HCT116 (cell line): ENCODE data around the gene CCDC54.
"Not testable (repeated sequence)": the region's sequence is repeated elsewhere in the genome, so short reads cannot be mapped to it uniquely, and the experiment has no call there.

Experiments
- ATF3 ChIP-seq: IDR thresholded peaks from 2 replicates; pipeline ENCODE4 v1.6.1; 2012
- CEBPB ChIP-seq: IDR thresholded peaks from 2 replicates; pipeline ENCODE4 v1.6.1; 2012; ENCODE audit warnings: low read depth
- EZH2 ChIP-seq: fragments of 200-600 bp; sonication (generic); IDR thresholded peaks from 2 replicates; pipeline ENCODE4 v1.6.1; 2017; ENCODE audit warnings: antibody characterized with exemption, mixed run types
- EZH2phosphoT487 ChIP-seq: fragments of 200-600 bp; IDR thresholded peaks from 2 replicates; pipeline ENCODE4 v1.6.1; 2018; ENCODE audit warnings: antibody characterized with exemption, borderline replicate concordance
- MAX ChIP-seq: IDR thresholded peaks from 2 replicates; pipeline ENCODE4 v1.6.1; 2012
- POLR2A ChIP-seq: IDR thresholded peaks from 2 replicates; pipeline ENCODE4 v1.7.0; 2011; ENCODE audit warnings: borderline replicate concordance; ENCODE audit not compliant: insufficient read depth, insufficient read length; ENCODE audit errors: extremely low read depth
- POLR2AphosphoS5 ChIP-seq: IDR thresholded peaks from 2 replicates; pipeline ENCODE4 v1.6.1; 2011; ENCODE audit warnings: mild to moderate bottlenecking, low read depth, low read length, moderate library complexity
- SP1 ChIP-seq: IDR thresholded peaks from 2 replicates; pipeline ENCODE4 v1.6.1; 2012; ENCODE audit warnings: low read depth
- SRF ChIP-seq: IDR thresholded peaks from 2 replicates; pipeline ENCODE4 v1.6.1; 2012; ENCODE audit warnings: low read depth
- YY1 ChIP-seq: IDR thresholded peaks from 2 replicates; pipeline ENCODE4 v1.6.1; 2011; ENCODE audit warnings: low read length, low read depth, moderate library complexity, mild to moderate bottlenecking; ENCODE audit not compliant: insufficient replicate concordance; ENCODE audit errors: extremely low read depth
- ZFX ChIP-seq: fragments of 450-650 bp; IDR thresholded peaks from 2 replicates; pipeline ENCODE4 v1.6.1; 2017
- TF ChIP-seq, protein P1 (sequence below), 3 experiments: fragments of 200-600 bp in 1 of 3; sonication (generic) in 1 of 3; IDR thresholded peaks in 2 of 3; conservative IDR thresholded peaks in 1 of 3; 2 replicates each; pipeline ENCODE4 v1.5.1; 2012 to 2017; ENCODE audit warnings: low read depth in 2 of 3, low read length in 2 of 3, antibody characterized with exemption in 1 of 3, borderline replicate concordance in 1 of 3, control low read depth in 1 of 3, mild to moderate bottlenecking in 1 of 3, mixed read lengths in 1 of 3, mixed run types in 1 of 3, moderate library complexity in 1 of 3; ENCODE audit not compliant: insufficient read depth in 1 of 3

DNA sequence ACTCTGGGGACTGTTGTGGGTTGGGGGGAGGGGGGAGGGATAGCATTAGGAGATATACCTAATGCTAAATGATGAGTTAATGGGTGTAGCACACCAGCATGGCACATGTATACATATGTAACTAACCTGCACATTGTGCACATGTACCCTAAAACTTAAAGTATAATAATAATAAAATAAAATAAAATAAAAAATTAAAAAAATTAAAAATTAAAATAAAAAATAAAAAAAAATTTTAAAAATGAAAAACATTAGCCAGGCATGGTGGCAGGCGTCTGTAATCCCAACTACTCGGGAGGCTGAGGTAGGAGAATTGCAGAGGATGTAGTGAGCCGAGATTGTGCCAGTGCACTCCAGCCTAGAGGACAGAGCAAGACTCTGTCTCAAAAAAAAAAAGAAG is 37.5 kb upstream of the CCDC54 start:
- not testable (repeated sequence) for TF ChIP-seq POLR2A, CEBPB, SRF, YY1, MAX, EZH2, ATF3, ZFX, SP1, EZH2phosphoT487, POLR2AphosphoS5
- TF ChIP-seq, protein P1, sequence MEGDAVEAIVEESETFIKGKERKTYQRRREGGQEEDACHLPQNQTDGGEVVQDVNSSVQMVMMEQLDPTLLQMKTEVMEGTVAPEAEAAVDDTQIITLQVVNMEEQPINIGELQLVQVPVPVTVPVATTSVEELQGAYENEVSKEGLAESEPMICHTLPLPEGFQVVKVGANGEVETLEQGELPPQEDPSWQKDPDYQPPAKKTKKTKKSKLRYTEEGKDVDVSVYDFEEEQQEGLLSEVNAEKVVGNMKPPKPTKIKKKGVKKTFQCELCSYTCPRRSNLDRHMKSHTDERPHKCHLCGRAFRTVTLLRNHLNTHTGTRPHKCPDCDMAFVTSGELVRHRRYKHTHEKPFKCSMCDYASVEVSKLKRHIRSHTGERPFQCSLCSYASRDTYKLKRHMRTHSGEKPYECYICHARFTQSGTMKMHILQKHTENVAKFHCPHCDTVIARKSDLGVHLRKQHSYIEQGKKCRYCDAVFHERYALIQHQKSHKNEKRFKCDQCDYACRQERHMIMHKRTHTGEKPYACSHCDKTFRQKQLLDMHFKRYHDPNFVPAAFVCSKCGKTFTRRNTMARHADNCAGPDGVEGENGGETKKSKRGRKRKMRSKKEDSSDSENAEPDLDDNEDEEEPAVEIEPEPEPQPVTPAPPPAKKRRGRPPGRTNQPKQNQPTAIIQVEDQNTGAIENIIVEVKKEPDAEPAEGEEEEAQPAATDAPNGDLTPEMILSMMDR (IDR thresholded peaks at IDR 0.05 in 2 of 3, conservative IDR thresholded peaks at IDR 0.05 in 1 of 3; ENCODE audit: borderline replicate concordance in 1 of 3, insufficient read depth in 1 of 3, low read depth in 2 of 3, low read length in 2 of 3) = not testable (repeated sequence)
